GM13976 (cell line): ENCODE results near the gene PPOX.

Experiments
- DNase-seq: peaks from one replicate; pipeline ENCODE4 v3.0.0; 2012; ENCODE audit warnings: low spot score
- in situ Hi-C: fragments of 300-500 bp; cut with MboI; formaldehyde crosslinking; loops from one replicate; pipeline ENCODE4 v1.12.0; 2022; ENCODE audit warnings: low sequenced_read_pairs, mixed read lengths, inconsistent platforms; ENCODE audit not compliant: unreplicated experiment
- TF ChIP-seq, protein P1 (sequence below): IDR thresholded peaks from 2 replicates; pipeline ENCODE4 v1.5.1; 2012; ENCODE audit warnings: borderline replicate concordance, mild to moderate bottlenecking; ENCODE audit not compliant: insufficient read depth; ENCODE audit errors: extremely low read depth, missing control alignments, control extremely low read depth

The PPOX gene

DNA sequence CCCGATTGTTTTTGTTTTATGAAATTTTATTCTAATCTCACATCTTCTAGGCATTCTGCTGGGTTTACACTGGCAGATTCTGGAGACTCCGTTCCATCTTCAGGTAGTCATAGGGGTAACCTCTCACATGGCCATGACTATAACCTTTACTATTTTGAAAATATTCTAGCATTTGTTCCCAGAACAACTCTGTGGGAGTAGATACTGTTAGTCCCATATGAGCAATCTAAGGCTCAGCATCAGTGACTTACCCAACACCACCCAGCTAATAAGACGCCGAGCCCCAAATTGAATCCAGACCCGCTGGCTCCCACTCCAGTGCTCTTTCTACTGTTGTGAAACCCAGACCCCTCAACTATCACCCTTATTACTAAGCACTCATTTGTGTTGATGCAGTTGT is 22.8 kb downstream of the PPOX start:
- in situ Hi-C loops: no loop called here
- TF ChIP-seq, protein P1, sequence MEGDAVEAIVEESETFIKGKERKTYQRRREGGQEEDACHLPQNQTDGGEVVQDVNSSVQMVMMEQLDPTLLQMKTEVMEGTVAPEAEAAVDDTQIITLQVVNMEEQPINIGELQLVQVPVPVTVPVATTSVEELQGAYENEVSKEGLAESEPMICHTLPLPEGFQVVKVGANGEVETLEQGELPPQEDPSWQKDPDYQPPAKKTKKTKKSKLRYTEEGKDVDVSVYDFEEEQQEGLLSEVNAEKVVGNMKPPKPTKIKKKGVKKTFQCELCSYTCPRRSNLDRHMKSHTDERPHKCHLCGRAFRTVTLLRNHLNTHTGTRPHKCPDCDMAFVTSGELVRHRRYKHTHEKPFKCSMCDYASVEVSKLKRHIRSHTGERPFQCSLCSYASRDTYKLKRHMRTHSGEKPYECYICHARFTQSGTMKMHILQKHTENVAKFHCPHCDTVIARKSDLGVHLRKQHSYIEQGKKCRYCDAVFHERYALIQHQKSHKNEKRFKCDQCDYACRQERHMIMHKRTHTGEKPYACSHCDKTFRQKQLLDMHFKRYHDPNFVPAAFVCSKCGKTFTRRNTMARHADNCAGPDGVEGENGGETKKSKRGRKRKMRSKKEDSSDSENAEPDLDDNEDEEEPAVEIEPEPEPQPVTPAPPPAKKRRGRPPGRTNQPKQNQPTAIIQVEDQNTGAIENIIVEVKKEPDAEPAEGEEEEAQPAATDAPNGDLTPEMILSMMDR: no peak
- DNase-seq: no peak

DNA sequence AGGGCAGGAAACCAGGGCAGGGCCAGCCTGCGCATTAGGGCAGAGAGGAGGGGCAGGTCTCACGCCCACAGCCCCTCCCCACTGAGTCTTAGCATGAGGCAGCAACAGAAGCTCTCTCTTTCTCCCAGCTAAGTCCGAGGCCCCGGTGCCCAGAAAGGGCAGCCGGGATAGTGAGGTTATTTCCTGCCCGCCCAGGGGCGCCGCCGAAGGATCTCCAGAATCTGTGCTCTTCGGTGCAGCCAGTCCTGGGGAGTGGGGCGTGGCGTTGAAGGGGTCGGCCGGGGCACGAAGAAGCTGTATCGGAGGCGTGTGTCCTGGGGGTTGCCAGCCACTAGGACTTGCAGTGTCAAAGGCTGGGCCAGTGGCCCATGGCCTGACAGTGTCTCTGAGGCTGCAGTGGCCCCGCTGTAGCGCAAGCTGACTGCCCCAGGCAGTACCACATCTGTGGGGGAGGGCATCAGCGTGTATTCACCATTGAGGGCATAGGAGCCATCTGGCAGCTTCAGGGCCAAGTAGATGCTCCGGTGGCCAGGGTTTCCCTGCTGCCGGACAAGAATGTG is 24.8 kb downstream of the PPOX start:
- DNase-seq: no peak
- in situ Hi-C loops: no loop called here
- TF ChIP-seq, protein P1: no peak

DNA sequence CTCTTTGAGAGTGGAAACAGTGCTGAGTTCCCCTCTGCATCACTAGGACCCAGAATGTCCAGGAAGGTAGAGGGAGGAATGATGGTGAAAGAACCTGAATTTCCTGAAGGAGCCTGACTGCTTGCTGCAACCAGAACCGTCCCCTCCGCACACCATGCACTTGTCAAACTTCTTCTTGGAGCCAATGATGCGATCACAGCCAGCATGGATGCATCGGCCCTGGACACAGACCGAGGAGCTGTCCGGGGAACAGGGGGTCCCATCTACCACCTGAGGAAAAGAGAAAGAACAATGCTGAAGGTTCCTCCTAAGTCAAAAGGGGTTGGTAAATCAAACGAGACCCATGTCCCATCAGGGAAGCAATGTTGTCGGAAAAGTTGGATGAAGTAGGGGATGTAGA is 25.7 kb downstream of the PPOX start:
- in situ Hi-C loops: no loop called here
- TF ChIP-seq, protein P1: no peak
- DNase-seq: no peak

DNA sequence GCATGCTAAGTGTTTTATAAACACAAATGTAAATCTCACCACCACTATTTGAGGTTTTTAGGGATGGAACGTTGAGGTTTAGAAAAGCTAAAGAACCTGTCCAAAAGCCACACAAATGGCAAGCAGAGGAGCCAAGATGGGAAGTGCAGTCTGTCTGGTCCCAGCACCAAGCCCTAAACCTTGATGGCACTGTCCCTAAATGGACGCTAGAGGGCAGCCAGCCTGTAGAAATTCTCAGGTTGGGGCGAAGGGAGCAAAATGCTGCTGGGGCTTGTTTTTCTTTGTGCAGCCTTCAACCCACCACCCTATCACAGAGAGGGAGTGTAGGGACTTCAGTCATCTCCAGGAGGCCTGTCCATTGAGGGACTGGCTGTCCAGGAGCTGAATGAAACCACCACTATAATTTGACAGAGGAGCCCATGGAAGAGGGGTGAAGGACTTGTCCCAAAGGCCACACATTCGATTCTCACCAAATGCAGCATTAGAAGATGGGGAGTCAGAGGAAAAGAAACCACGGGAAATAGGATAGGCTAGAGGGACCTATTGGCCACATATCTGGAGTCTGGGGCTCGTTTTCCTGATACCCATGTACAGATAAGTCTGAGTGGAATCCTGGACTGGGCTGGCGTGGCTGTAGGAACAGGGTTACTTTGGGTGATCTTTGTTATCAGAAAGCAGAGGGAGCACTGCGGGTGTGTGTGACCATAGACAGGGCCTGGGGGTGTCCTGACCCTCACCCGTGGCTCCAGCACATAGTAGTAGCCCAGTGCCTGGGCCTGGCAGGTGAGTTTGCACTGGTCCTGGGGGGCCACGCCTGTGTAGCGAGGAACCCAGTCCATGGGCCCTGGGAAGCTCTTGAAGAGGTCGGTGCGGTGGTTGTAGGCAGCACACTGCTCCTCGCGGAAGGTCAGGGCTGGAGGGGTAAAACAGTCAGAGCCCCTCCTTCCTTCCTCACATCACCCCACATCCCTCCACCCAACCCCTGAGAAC is 26.5 kb downstream of the PPOX start:
- DNase-seq: peak; percentile 86
- TF ChIP-seq, protein P1: peak; percentile 90
- in situ Hi-C loops: no loop called here

DNA sequence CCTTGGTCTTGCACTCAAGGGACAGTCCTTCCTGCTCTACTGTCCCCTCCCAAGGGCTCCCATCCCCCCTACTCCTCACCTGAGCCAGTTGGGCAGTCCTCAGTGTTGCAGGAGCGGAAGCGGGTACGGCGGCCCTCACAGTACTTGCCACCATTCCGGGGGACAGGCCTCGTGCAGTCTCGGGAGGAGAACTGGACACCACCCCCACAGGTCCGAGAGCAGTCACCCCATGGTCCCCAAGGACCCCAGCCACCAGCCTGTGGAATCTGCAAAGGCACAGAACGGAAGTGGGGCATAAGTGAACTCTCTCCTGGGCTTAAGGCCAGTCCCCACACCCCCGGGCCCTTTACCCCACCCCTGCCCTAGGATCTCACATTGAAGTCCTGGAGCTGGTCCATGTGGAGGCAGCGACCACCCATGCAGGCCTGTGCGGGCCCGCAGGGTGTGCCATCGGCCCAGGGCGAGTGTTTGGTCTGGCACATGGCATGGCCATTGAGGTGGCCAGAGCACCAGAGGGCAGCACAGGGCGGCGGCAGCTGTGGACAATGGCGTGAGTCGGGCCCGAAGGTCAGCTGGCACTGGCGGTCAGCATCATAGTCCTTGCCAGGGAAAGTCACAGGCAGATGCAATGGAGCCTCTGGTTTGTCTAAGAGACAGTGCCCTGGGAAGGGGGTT is 27.5 kb downstream of the PPOX start:
- TF ChIP-seq, protein P1: no peak
- no peak for DNase-seq
- in situ Hi-C loops: no loop called here

DNA sequence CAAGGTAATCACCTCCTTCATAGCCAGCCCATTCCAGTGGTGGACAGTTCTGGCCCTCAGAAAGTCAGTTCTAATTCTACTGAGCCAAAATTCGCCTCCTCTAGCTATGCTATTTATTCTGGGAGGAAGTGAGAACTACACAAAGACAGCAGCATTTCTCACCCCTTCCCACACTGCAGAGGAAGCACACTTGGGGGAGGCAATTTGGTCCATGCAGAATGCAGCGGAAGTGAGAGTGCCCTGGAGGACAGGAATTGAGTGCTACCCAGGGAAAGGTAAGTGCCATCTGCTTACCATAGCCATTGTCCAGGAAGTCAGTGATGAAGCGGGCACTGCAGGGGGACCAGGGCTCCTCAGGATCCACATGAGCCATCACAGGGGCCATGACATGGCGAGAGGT is 28.9 kb downstream of the PPOX start:
- no peak for DNase-seq
- in situ Hi-C loops: no loop called here
- TF ChIP-seq, protein P1: no peak
